Measurements from ENCODE around the gene PCSK1N. TPM values are rescaled to one million over a fixed set of nuclear protein-coding genes. Genes with fewer than 3 reads are reported as not detected.

The PCSK1N gene
- total and polyA plus RNA-seq, 2 experiments from 2014 or later = 39.0 to 97.0 TPM

GRCh38 chrX:48781705-48782104 lies 53.7 kb downstream of the PCSK1N start:
- 86% methylated on average over 6 of the region's 6 CpGs for WGBS (ENCODE audit: low lambda C conversion rate, missing lambda C conversion rate)

More at GRCh38 chrX:48781705-48782104, 53.7 kb downstream of the PCSK1N start:
- Histone ChIP-seq H3K36me3 (replicated peaks; ENCODE audit: insufficient read depth, low read depth) (no peaks in the 10 kb centered on the region), H3K27ac (no peak overlapping the region), H2AFZ (no peak overlapping the region), H3K4me2 (no peak overlapping the region), H3K4me1 (ENCODE audit: insufficient read depth) (no peaks in the 10 kb centered on the region), H3K4me3 (no peak overlapping the region), H3K9me3 (ENCODE audit: low read depth) (no peaks in the 10 kb centered on the region), H3K27me3 (no peaks in the 10 kb centered on the region), H3K9me2 (replicated peaks; ENCODE audit: insufficient read depth) (no peaks in the 10 kb centered on the region), H4K20me1 (ENCODE audit: insufficient read depth, poor library complexity, severe bottlenecking) (no peaks in the 10 kb centered on the region), H3K79me2 (no peaks in the 10 kb centered on the region)
- TF ChIP-seq EZH2phosphoT487 (IDR thresholded peaks at IDR 0.05; ENCODE audit: low read depth, severe bottlenecking, unreplicated experiment) (no peak), EZH2 (IDR thresholded peaks at IDR 0.05; ENCODE audit: borderline replicate concordance) (no peak), CTCF (IDR thresholded peaks at IDR 0.05; ENCODE audit: poor library complexity) (no peak)
- DNase-seq (ENCODE audit: low spot score) = no peak

Other genes with a start within 250 kb of the PCSK1N start
- 76.9 and 117 TPM in 2 replicates for gene WDR13, start 238.1 kb downstream of the PCSK1N start, total RNA-seq
- gene WDR13, start 238.1 kb downstream of the PCSK1N start, polyA plus RNA-seq = 158 and 167 TPM in 2 replicates
- 0.32 TPM in 1 of 2 replicates, not detected in the other for gene WAS, start 151.8 kb downstream of the PCSK1N start, total RNA-seq
- 0.73 and 2.4 TPM in 2 replicates for gene WAS, start 151.8 kb downstream of the PCSK1N start, polyA plus RNA-seq
- gene SUV39H1, start 138.9 kb downstream of the PCSK1N start, total RNA-seq = 2.9 and 3.1 TPM in 2 replicates
- 5.3 and 9.1 TPM in 2 replicates for gene SUV39H1, start 138.9 kb downstream of the PCSK1N start, polyA plus RNA-seq
- 2.4 TPM in 1 of 2 replicates, not detected in the other for gene GLOD5, start 73.9 kb downstream of the PCSK1N start, total RNA-seq
- gene GLOD5, start 73.9 kb downstream of the PCSK1N start, polyA plus RNA-seq = not detected in 2 replicates
- not detected in 2 replicates for gene GATA1, start 49.0 kb downstream of the PCSK1N start, total RNA-seq
- 0.13 TPM in 1 of 2 replicates, not detected in the other for gene GATA1, start 49.0 kb downstream of the PCSK1N start, polyA plus RNA-seq
- 66.5 and 68.9 TPM in 2 replicates for gene HDAC6, start 33.5 kb downstream of the PCSK1N start, total RNA-seq
- 96.3 and 115 TPM in 2 replicates for gene HDAC6, start 33.5 kb downstream of the PCSK1N start, polyA plus RNA-seq
- 0.47 TPM in 1 of 2 replicates, not detected in the other for gene ERAS, start 9.1 kb downstream of the PCSK1N start, total RNA-seq
- gene ERAS, start 9.1 kb downstream of the PCSK1N start, polyA plus RNA-seq = 0.65 TPM in 1 of 2 replicates, not detected in the other
- gene TIMM17B, start 62.2 kb upstream of the PCSK1N start, total RNA-seq = 42.5 and 56.7 TPM in 2 replicates
- gene TIMM17B, start 62.2 kb upstream of the PCSK1N start, polyA plus RNA-seq = 113 and 132 TPM in 2 replicates
- 33.8 and 35.3 TPM in 2 replicates for gene PQBP1, start 62.3 kb upstream of the PCSK1N start, total RNA-seq
- gene PQBP1, start 62.3 kb upstream of the PCSK1N start, polyA plus RNA-seq = 82.9 and 87.6 TPM in 2 replicates
- gene SLC35A2, start 76.0 kb upstream of the PCSK1N start, total RNA-seq = 40.8 and 49.5 TPM in 2 replicates
- gene SLC35A2, start 76.0 kb upstream of the PCSK1N start, polyA plus RNA-seq = 82.4 and 95.9 TPM in 2 replicates
- gene PIM2, start 83.4 kb upstream of the PCSK1N start, total RNA-seq = 7.0 and 11.5 TPM in 2 replicates
- gene PIM2, start 83.4 kb upstream of the PCSK1N start, polyA plus RNA-seq = 16.8 and 17.2 TPM in 2 replicates
- 27.7 and 32.5 TPM in 2 replicates for gene OTUD5, start 122.0 kb upstream of the PCSK1N start, total RNA-seq
- 49.9 and 51.2 TPM in 2 replicates for gene OTUD5, start 122.0 kb upstream of the PCSK1N start, polyA plus RNA-seq
- 0.64 and 0.87 TPM in 2 replicates for gene KCND1, start 136.2 kb upstream of the PCSK1N start, total RNA-seq
- gene KCND1, start 136.2 kb upstream of the PCSK1N start, polyA plus RNA-seq = 2.0 and 3.2 TPM in 2 replicates
- gene GRIPAP1, start 166.7 kb upstream of the PCSK1N start, total RNA-seq = 17.8 and 20.2 TPM in 2 replicates
- gene GRIPAP1, start 166.7 kb upstream of the PCSK1N start, polyA plus RNA-seq = 30.6 and 31.4 TPM in 2 replicates
- 37.0 and 38.3 TPM in 2 replicates for gene TFE3, start 207.7 kb upstream of the PCSK1N start, total RNA-seq
- 59.8 and 80.0 TPM in 2 replicates for gene TFE3, start 207.7 kb upstream of the PCSK1N start, polyA plus RNA-seq
- gene CCDC120, start 223.4 kb upstream of the PCSK1N start, total RNA-seq = 5.1 and 7.0 TPM in 2 replicates
- 19.1 and 19.3 TPM in 2 replicates for gene CCDC120, start 223.4 kb upstream of the PCSK1N start, polyA plus RNA-seq
- gene PRAF2, start 238.4 kb upstream of the PCSK1N start, total RNA-seq = 4.1 and 6.7 TPM in 2 replicates
- 59.7 and 76.9 TPM in 2 replicates for gene PRAF2, start 238.4 kb upstream of the PCSK1N start, polyA plus RNA-seq
- 59.6 and 69.5 TPM in 2 replicates for gene WDR45, start 244.3 kb upstream of the PCSK1N start, total RNA-seq
- gene WDR45, start 244.3 kb upstream of the PCSK1N start, polyA plus RNA-seq = 67.7 and 74.7 TPM in 2 replicates

Measured in hepatocyte (in vitro differentiated cells).